HG03575 (cell line): ENCODE data around the gene AUTS2.
"Not testable (repeated sequence)": the region's sequence is repeated elsewhere in the genome, so short reads cannot be mapped to it uniquely, and the experiment has no call there.

Source experiments
- ATAC-seq: cut with Tn5 transposase; IDR thresholded peaks from one replicate; pipeline ENCODE4 v1.9.1; 2021; ENCODE audit not compliant: unreplicated experiment, insufficient number of reproducible peaks, low FRiP score; ENCODE audit errors: extremely low read depth

Gene AUTS2

DNA sequence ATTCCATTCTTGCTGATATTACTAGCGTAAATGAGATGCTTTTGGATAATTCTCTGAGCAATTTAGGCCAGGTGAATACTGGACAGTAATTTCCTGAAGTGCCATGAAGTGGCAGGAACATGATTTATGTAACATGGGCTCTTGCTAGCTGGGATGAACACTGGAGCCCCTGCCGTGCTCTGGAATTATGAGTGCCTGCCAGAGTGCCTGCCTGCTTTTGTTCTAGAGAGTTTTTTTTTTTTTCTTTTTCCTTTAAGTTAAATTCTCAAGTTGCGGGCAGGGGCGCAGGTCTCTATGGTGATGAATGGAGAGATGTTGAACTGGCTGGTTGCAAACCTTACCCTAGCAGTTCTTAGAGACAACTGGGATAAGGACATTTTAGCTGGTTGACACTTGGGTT, 165.9 kb downstream of the AUTS2 start:
- no peak for ATAC-seq

DNA sequence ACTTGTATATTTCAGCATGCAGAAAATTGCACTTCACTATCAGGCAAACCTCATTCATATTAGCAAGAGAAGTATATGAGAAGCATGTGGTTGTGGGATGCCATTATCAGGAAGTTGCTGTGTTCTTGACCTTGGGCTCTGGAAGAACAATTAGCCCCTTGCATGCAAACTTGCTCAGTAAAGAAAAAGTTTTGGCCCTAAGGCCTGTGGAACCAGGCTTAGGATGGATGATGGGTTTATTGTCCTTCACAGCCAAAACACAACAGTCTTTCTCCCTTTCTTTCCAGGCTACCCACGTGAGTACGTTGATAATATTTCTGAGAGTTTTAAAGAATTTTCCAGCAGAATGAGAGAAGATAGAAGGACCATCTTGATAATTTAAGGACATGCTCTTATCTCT, 166.4 kb downstream of the AUTS2 start:
- ATAC-seq: no peak

DNA sequence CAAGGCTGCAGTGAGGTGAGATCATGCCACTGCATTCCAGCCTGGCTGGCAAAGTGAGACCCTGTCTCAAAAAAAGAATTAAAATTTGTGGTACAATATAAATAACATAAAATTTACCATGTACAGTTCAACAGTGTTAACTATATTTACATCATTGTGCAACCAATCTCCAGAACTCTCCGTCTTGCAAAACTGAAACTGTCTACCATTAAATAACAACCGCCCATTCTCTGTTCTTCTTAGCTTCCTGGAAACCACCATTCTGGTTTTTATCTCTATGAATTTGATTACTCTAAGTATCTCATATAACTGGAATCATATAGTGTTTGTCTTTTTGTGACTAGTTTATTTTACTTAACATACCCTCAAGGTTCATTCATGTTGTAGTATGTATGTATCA, 167.6 kb downstream of the AUTS2 start:
- ATAC-seq: no peak

DNA sequence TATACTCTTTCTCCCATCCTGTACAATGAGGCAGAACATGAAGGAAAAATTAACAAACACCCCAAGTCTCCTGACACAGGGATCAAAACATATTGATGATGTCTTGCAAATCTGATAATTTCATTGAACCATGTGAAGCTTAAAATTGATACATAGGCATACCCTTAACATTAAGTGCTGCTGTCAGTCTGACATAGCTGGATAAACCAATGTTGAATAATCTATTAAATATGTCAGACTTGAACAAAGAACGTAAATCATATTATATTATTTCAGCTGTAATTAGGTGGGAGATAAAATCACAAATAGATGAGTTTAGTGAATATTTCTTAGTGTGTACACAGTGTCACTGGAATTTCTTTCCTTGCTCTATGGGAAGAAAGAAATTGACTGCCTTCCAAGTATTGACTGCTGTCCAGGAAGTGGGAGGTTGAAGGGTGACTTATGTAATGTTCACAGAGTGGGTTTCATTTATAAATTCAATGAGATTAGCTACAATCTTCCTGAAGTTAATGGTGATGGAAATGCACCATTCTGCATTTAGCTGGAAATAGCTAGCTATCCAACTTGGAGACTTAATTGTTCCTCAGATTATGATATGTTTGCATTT, 170.8 kb downstream of the AUTS2 start:
- no peak for ATAC-seq

DNA sequence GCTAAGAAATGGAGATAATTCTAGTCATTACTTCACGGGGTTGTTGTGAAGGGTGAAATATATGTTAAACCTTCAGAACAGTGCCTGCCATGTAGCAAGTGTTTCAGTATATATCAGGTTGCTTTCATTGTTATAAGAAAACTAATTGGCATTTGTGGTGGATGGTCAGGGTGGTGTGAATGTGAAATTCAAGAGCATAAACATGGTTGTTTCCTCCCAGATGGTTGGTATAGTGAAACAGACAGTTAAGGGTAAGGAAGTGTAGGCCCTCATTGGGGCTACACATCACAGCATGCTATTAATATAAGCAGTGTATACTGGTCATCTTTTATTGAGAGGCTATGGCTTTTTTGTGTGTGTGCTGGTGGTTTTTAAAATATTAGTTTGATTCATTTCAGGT, 171.6 kb downstream of the AUTS2 start:
- no peak for ATAC-seq

DNA sequence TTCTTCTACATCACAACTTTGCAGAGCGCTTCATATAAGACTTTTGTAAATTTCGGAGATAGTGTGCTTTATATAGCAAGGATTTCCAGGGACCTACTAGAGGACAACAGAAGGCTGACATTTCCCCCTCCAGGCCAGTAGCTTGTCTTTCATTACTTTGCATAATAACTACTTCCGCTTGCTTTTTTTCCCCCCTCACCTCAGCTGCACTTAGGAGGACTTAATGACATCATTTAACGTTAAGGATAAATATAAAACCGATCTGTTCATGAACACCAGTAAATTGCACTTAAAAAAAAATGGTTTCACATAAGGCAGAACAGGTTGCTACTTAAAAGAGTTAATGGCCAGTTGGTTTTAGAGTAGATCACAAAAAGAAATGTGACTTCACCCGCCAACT, 172.3 kb downstream of the AUTS2 start:
- ATAC-seq: no peak

DNA sequence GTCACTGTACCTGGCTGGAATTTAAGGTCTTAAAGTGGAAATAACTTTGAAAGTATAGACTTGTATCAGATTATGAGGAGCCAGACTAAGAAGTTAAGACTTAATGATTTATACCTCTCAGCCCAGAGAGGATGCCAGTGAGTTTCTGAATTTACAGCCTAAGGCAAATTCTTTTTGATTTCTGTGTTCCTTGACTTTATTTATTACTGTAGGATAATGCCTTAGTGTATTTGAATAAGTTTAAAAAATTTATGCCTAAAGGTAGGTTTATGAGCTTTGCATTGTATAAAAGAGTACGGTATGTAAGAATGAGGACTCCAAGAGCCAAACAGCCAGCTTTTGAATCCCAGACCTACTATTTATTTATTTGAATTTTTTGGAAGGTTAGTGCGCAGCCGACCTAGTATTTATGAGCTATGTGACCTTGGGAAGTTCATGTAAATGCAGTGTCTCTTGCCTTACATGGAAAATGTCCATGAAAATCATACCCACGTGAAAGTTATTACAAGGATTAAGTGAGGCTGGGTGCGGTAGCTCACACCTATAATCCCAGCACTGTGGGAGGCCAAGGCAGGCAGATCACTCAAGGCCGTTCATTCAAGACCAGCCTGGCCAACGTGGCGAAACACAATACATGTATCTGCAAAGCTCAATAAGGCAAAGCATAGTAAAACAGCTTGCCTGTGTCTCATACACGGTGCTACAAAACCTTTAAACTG, 174.6 kb downstream of the AUTS2 start:
- ATAC-seq: no peak

DNA sequence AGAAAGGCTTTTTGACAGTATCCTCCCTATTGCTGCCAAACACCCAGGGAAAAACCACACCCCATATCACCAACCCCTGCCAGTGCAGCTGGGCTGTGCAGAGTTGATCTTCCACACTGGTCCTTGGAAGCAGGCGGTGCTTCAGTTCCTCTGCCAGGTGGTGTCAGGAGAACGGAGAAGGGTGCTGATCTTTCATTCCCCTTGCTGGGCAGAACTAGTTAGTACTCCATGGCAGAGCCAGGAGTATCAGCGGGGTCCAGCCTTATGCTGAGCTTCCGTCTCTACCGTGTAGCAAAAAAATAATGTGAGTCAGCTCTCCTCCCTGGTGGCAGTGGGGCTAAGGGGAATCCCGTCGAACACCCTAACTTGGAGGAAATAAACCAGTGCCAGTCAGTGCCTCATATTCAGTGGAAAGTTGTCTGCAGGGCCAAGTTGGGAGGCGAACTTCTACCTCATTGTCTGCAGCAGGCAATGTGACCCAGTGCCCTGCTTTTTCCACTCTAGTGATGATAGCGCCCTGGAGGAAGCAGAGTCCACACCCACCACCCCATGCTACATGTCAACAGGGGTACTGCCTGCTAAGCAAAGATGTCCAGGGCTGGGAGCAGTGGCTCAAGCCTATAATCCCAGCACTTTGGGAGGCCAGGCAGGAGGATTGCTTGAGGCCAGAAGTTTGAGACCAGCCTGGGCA, 175.4 kb downstream of the AUTS2 start:
- no peak for ATAC-seq

DNA sequence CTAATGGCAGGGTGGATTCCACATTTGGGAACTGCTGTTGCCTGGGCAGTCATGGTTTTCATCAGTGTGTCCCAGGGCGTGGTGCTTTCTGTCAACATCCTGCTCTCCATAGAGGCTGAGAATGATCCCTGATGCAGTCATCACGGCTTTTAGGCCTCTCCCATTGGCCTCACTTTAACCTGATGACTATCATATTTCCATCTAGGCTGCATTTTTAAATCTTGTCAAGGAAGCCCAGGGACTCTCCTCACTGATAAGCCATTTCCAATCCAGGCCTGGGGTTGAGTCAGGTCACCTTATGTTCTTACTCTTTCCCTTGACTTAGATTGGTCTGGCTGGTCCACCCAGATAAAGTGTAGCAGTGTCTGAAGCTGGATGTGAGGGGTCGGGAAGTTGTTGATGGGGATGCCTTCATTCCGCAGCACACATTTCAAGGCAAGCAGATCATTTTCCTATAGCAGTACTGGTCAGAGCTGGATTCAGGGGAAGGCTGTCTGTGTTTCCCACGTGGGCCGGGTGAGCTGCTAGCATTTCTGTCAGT, 177.0 kb downstream of the AUTS2 start:
- ATAC-seq: no peak

DNA sequence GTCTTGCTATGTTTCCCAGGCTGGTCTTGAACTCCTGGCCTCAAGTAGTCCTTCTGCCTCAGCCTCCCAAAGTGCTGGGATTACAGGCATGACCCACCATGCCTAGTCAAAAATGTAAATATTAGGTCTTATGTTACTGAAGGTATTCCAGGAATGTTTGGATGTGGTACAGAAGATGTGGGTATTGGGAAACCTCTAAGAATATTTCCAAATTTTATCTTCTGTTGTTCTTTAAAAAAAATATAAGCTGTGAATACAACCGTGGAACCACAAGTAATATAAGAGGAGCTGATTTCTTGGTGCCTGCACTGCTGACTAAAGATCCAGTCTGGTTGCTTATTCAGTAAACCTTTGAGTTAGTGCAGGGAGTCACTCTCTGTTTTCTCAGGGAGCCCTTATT, 178.3 kb downstream of the AUTS2 start:
- no peak for ATAC-seq

DNA sequence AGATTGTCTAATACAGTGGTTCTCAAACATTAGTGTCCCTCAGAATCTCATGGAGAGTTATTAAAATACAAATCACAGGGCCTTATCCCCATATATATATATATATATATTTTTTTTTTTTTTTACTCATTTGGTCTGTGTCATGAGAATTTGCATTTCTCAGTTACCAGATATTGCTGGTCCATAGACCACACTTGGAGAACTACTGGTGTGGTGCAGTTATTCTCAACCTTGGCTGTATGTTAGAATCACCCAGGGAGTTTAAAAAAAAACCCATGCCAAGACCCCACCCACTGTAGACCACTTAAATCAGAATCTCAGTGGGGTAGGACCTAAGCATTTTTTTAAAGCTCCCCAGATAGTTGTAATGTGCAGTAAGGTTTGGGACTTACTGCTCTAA, 179.9 kb downstream of the AUTS2 start:
- ATAC-seq: no peak

DNA sequence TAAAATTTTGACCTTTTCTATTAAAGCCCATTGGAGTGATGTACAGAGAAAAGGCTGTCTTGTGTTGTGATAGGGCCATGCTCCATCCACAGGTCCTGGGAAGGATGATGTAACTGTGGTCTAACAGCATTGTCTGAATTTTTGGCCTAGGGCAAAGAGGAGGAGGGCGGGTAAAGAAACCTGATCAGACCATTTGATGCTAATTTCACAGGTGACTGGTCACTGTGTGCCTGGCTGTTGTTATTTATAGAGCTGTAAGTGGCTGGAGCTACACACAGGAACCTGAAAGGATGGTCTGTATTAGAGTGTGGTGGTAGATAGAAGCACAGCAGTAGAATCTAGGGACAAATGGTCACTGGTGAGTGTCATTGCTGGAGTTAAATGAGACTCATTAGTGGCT, 182.1 kb downstream of the AUTS2 start:
- ATAC-seq: no peak

DNA sequence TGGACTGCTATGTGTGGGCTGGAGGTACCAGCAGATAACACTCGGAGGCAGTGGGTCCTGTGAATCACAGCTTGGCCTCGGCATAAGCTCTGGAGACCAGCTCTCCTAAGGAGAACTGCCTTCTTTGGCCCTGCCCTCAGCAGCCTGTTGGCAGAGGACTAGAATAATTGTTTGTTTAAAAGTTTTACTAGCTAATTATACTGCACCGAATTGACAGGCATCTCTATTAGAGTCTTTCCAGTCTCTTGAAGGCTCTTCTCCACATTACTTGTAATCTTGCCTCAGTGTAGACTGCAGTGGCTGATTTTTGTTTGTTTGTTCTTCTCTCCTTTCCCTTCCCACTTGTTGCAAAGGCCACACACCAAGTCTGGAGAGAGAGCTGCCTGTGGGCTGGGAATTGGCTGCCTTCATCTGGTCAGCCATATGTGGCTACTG, 183.2 kb downstream of the AUTS2 start:
- ATAC-seq: no peak

DNA sequence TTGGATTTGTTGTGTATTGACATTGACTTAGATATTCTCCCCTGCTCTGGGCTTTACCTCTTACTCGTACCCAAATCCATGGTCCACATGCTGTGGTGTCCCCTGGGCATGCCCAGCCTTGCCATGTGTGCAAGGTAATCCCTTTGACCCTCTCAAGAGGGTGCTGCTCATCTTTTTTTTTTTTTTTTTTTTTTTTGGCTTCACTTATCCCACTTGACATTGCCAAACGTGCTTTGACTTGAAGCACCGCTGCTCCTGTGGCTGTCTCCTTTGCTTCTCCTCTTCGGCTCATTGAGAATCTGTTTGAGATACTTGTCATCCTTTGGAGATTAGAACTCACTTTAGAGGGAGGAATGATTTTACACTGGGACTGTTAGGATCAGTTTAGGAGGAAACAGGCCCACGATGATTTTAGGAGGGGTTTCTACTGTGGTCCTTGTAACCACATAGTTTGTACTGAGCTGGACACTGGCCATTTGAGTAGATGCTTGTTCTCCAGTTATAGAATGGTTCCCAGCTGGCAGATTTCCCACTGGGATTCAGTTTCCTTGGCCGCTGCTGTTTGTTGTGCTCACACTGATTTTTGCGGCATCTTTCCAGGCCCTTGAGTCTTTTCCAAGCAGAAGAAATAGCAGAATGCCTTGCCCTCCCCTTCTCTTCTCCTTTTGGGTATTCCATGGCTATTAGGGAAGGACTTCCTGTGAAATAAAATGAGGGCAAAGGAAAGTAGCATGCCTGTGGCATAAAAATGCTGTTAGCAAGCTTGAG, 184.8 kb downstream of the AUTS2 start:
- ATAC-seq: no peak

DNA sequence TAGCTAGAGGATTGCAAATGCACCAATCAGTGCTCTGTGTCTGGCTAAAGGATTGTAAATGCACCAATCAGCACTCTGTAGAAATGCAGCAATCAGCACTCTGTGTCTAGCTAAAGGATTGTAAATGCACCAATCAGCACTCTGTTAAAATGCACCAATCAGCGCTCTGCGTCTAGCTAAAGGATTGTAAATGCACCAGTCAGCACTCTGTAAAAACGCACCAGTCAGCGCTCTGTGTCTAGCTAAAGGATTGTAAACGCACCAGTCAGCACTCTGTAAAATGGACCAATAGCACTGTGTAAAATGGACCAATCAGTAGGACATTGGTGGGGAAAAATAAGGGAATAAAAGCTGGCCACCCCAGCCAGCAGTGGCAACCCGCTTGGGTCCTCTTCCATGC, 187.9 kb downstream of the AUTS2 start:
- not testable (repeated sequence) for ATAC-seq

DNA sequence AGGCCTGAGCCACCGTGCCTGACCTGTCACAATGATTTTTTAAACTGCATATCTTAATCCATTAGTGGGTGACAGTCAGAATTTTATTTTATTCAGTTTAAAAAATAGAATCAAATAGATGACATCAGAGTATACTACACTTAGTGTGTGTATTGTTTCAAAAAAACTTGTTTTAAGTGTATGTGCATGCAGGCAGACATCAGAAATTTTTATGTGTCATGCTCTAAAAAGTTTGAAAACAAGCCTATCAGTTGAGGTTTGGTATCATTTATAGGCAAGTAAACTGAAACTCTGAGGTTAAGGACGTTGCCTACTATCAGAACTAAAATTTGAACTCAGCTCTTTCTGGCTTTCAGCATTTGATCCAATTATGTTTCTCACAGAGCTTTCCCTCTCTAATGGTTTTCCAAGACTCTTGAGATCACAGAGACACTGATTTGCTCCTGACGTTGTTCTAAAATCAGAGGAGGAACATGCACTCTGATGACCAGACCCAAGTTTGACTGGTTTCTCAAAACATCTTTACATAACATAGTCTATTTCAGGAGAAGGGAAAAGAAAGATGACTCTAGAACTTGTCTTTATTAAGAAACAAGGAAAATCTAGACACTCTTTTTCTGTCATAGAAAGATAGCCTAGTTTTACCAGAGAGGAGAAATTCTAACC, 188.6 kb downstream of the AUTS2 start:
- no peak for ATAC-seq

DNA sequence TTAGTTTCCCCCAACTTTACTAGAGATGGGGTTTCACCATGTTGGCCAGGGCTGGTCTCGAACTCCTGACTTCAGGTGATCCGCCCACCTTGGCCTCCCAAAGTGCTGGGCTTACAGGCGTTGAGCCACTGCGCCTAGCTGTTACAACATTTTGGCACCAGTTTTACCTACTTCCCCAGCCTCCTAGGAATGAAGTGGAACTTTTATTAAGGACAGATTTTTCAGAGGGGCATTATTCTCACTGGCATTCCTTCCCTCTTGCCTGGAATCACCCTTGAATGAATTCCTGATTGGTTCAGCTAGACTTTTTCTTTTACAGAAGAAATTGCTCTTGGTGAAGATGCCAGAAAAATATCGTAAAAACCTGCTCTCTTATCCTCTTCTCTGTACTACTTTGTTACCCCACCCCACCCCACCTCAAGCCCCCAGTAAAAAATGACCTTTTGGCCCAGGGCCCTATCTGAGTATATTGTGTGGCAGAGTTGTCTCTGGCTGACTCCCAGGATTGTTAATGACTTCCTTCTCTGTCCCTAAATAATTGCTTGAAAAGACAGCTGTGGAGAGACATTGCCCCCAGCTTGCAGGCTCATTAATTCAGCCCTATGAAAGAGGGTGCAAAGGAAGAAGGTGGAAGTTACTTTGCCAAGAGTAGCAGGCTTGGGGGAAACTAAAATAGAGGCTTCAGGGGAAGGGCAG, 189.6 kb downstream of the AUTS2 start:
- ATAC-seq: no peak

DNA sequence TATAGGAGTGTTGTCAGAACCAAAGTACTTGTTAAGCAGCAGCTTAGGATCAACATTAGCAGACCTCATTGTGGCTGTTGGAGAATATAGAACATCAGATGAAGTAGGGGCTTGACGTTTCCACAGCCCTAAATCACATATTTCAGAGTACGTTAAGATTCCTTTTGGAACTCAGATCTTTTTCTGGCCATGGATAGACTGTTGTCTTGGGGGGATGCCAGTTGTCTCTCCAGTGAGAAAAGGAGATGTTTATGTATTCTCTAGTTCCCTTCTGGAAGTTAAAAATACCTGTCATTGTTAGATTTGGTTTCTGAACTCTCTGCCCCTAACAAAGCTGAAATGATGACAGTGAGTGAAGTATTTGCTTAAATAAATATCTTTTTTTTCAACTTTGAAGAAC, 191.3 kb downstream of the AUTS2 start:
- ATAC-seq: no peak
